Breast epithelium (tissue), 3 donors: ENCODE results near the gene GALNT5.

Experiments used
- CTCF ChIP-seq, 3 donors: fragments of 450-650 bp; IDR thresholded peaks; one replicate each; pipeline ENCODE4 v1.5.1; 2016 to 2017; ENCODE audit warnings: antibody characterized with exemption in 3 of 3, mild to moderate bottlenecking in 3 of 3, moderate library complexity in 3 of 3
- POLR2A ChIP-seq: fragments of 450-650 bp; IDR thresholded peaks from one replicate; pipeline ENCODE4 v1.6.1; 2016; ENCODE audit warnings: antibody characterized with exemption, mild to moderate bottlenecking, moderate library complexity

- no peak for TF ChIP-seq CTCF (IDR thresholded peaks at IDR 0.05)
- TF ChIP-seq POLR2A = no peak
Observed at GRCh38 chr2:157359628-157360027, 102.1 kb downstream of the GALNT5 start.
